ENCODE measurements around the gene C1QTNF5. TPM values are rescaled to one million over a fixed set of nuclear protein-coding genes. Genes with fewer than 3 reads are reported as not detected.

The C1QTNF5 gene
- polyA plus RNA-seq, 12 donors = 17.5 to 47.8 (median 20.6) TPM; not detected in 1

GRCh38 chr11:119375337-119376196 lies 34.9 kb upstream of the C1QTNF5 start:
- peak; percentile 53 for DNase-seq

- DNase-seq = no peak
These were observed 34.1 kb upstream of the C1QTNF5 start for GRCh38 chr11:119374632-119375336.

- peak; percentile 75 for DNase-seq
These were observed 33.4 kb upstream of the C1QTNF5 start for GRCh38 chr11:119373921-119374631.

- DNase-seq = no peak
These were observed 32.6 kb upstream of the C1QTNF5 start for GRCh38 chr11:119373059-119373920.

GRCh38 chr11:119372260-119373058 lies 31.8 kb upstream of the C1QTNF5 start:
- no peak for DNase-seq

- no peak for DNase-seq
These were observed 31.1 kb upstream of the C1QTNF5 start for GRCh38 chr11:119371778-119372182.

GRCh38 chr11:119371067-119371601 lies 30.5 kb upstream of the C1QTNF5 start:
- no peak for DNase-seq

GRCh38 chr11:119370486-119371046 lies 29.9 kb upstream of the C1QTNF5 start:
- DNase-seq = no peak

GRCh38 chr11:119369132-119369925 lies 28.6 kb upstream of the C1QTNF5 start:
- no peak for DNase-seq

- DNase-seq = peak; percentile 56
These were observed 27.7 kb upstream of the C1QTNF5 start for GRCh38 chr11:119368121-119369034.

GRCh38 chr11:119367661-119368120 lies 27.0 kb upstream of the C1QTNF5 start:
- DNase-seq = no peak

- DNase-seq = no peak
These were observed 26.3 kb upstream of the C1QTNF5 start for GRCh38 chr11:119366690-119367620.

GRCh38 chr11:119365071-119365591 lies 24.4 kb upstream of the C1QTNF5 start:
- DNase-seq = no peak

- DNase-seq = no peak
These were observed 23.3 kb upstream of the C1QTNF5 start for GRCh38 chr11:119363851-119364590.

GRCh38 chr11:119363081-119363850 lies 22.6 kb upstream of the C1QTNF5 start:
- DNase-seq = no peak

All from muscle of arm (tissue), 12 donors.